ENCODE results near the gene OLFML2A.

OLFML2A gene

GRCh38 chr9:124790801-124791505 is 14.0 kb downstream of the OLFML2A start:
- H3K4me3 ChIP-seq (ENCODE audit: low read length): no peak overlapping the region
- TF ChIP-seq, protein P1, sequence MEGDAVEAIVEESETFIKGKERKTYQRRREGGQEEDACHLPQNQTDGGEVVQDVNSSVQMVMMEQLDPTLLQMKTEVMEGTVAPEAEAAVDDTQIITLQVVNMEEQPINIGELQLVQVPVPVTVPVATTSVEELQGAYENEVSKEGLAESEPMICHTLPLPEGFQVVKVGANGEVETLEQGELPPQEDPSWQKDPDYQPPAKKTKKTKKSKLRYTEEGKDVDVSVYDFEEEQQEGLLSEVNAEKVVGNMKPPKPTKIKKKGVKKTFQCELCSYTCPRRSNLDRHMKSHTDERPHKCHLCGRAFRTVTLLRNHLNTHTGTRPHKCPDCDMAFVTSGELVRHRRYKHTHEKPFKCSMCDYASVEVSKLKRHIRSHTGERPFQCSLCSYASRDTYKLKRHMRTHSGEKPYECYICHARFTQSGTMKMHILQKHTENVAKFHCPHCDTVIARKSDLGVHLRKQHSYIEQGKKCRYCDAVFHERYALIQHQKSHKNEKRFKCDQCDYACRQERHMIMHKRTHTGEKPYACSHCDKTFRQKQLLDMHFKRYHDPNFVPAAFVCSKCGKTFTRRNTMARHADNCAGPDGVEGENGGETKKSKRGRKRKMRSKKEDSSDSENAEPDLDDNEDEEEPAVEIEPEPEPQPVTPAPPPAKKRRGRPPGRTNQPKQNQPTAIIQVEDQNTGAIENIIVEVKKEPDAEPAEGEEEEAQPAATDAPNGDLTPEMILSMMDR (conservative IDR thresholded peaks at IDR 0.05; ENCODE audit: low read length): no peak
- no peak for DNase-seq (ENCODE audit: low read depth)

DNA sequence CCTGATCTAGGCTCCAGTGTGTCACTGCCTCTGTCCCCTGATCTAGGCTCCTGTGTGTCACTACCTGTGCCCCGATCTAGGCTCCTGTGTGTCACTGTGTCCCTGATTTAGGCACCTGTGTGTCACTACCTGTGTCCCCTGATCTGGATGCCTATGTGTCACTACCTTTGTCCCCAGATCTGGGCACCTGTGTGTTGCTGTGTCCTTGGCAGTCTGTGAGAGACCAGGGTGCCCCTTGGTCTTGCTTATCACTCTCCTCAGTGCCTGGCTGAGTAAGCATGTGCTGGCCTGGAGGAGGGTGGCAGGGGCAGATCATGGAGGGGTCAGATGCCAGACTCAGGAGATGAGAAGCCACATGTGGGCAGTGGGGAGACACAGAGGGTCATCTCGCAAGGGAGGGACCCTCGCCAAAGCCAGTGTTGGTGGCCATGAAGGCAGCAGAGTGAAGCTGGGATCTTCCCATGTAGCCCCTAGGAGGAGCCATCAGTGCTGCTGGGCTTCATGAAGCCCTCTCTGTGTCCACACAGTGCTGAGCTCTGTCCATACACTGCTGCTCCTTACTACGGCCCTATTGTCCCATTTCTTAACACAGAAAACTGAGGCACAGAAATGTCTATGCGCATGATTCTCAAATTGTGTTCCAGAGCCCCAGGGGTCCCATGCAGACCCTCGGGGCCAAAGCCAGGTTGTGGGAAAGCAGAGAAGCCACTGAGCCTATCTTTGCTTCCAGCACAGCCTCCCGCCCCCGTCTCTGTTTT is 15.5 kb downstream of the OLFML2A start:
- TF ChIP-seq, protein P1 (conservative IDR thresholded peaks at IDR 0.05; ENCODE audit: low read length): no peak
- DNase-seq (ENCODE audit: low read depth): no peak
- H3K4me3 ChIP-seq (ENCODE audit: low read length): no peak overlapping the region

DNA sequence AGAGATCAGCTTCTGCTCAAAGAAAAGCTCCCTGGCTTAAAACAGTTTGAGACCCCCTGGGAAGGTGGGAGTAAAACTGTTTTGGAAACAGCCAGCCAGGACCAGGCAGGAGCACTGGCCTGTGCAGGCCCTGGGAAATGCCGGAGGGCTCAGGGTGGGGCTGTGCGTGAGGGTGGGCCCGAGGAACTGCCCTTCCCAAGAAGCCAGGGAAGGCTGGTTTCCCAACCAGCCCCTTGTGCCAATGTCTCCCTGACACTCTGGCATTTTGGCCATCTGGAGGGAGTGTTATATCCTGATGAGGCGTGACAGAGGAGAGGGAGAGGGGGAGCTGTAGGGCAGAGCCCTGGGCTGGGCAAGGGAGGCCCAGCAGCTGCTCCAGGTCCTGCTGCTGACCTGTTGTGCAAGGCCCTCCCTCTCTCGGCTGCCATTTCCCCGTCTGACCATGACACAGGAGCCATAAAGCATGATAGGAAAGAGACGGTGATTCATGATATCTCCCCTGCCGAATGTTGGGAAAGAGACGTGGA is 16.1 kb downstream of the OLFML2A start:
- H3K4me3 ChIP-seq (ENCODE audit: low read length): no peak overlapping the region
- TF ChIP-seq, protein P1 (conservative IDR thresholded peaks at IDR 0.05; ENCODE audit: low read length): no peak
- peak; percentile 76 for DNase-seq (ENCODE audit: low read depth)

- no peak overlapping the region for H3K4me3 ChIP-seq (ENCODE audit: low read length)
- no peak for DNase-seq (ENCODE audit: low read depth)
- TF ChIP-seq, protein P1 (conservative IDR thresholded peaks at IDR 0.05; ENCODE audit: low read length): no peak
Observed at GRCh38 chr9:124794902-124795491, 18.1 kb downstream of the OLFML2A start.

GRCh38 chr9:124795881-124796431 is 19.0 kb downstream of the OLFML2A start:
- DNase-seq (ENCODE audit: low read depth): peak; percentile 55
- TF ChIP-seq, protein P1 (conservative IDR thresholded peaks at IDR 0.05; ENCODE audit: low read length): no peak
- H3K4me3 ChIP-seq (ENCODE audit: low read length): no peak overlapping the region

DNA sequence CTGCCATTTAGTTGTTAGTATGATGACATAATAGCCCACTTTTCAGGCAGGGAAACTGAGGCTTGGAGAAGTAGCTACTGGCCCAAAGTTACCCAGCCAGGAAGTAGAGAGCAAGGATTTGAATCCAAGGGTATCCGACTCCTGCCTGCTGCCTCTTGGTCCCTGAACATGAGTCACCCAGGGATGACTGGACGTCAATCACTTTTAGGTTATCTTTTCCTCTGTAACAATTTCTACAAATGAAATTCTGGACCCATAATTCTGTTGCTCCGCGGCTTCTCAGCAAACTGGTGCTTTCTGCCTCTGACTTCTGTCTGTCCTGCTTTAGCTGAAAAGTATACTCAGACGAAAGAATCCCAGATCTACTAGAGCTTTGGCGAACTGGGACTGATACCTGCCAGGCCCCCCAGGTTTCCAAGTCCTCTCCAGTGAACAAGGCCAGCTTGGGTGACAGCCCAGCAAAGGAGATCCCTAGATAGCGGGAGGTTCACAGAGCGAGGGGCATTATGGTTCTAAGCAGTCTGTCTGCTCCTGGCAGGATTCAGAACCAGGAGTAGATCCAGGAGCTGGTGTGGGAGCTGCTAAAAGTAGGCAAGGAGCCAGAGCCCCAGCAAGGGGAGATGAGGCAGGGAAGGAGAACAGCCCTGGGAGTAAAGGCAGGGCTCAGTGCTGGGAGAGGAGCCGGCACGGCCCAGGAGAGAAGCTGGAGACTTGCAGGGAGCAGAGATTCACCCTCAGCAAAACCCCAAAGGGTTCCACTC is 20.6 kb downstream of the OLFML2A start:
- TF ChIP-seq, protein P1 (conservative IDR thresholded peaks at IDR 0.05; ENCODE audit: low read length): no peak
- H3K4me3 ChIP-seq (ENCODE audit: low read length): no peak overlapping the region
- no peak for DNase-seq (ENCODE audit: low read depth)
